NCI-H1417 (cell line): Measurements from ENCODE around the gene COX10.
"Not testable (repeated sequence)": the region's sequence is repeated elsewhere in the genome, so short reads cannot be mapped to it uniquely, and the experiment has no call there.

Source experiments
- DNase-seq, 3 experiments: peaks; one replicate each; lab custom pipeline; 2025; lab: John Stamatoyannopoulos, UW

COX10 gene

DNA sequence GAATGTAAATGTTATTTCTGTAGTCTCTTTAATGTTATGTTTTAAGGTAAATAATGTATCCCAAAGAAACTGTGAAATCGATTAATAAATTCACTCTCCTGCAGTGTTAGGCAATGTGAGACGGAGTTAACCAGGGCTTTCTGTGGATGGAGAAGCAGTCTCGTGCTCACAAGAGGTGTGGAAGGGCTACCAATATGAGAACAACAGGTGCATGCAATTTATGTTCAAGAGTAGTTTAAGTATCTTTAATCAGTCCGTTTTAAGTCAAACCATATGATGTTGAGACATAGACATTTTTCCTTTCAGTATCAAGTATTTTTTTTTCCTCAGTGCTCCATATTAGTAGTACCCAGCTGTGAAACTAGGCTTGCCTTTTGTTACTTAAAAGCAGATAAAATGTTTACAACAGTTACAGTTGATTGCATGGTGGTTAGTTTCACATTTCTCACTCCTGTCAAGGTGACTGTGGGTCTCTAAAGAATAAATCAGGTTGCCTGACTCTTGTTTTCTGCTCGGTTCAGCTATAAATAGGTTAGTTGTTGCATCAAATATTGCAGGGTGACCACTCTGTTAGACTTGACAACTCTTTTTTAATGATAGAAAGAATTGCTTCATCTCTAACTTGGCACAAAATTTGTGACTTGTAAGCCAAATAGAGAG is 54.4 kb downstream of the COX10 start:
- peak; percentile 29 to 70 (median 35) for DNase-seq

DNA sequence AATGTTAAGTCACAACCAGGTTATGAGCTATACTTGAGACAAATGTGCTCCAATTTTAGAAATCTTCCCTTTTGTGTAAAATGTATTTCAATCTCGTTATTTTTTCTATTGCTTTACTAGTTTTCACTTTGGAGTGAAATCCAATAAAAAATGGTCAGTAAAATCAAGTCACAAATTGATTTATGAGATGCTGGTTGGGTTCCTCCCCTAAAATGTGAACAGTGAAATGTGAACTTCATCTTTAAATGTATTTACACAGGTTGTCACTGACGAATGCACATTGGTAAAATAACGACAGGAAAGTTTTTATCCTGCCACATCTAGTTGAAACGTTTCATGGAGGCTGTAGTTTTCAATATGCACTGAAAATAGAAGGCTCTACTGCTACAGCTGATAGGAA is 55.5 kb downstream of the COX10 start:
- DNase-seq, result peak in 1 of 3 experiments; percentile 19

DNA sequence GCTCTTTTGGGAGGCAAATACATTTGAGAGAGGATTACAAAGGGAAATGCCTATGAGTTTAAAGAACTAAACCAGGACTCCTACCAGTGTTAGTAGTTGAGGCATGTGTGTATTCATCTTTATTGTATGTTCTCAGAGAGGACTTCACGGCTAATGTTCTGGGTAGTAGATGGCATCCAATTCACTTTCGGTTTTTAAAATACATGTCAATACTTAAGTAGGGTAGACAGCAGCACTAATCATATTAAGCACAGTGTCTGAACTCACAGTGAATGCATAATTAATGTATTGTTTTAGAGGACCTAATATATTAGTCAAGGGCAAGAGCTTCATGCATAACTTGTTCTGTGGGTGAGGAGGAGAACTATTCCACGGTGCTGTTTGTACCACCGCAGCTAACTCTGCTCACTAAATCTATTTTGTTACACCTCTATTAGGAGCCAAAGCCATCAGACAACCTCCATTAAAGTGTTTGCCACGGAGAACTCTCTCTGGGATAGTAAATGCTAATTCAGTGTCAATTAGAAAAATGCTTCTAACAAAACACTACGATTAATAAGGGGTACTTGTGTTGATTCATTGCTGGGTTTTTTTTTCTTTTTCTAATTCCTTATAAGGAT is 56.3 kb downstream of the COX10 start:
- peak in 1 of 3 experiments; percentile 17 for DNase-seq

DNA sequence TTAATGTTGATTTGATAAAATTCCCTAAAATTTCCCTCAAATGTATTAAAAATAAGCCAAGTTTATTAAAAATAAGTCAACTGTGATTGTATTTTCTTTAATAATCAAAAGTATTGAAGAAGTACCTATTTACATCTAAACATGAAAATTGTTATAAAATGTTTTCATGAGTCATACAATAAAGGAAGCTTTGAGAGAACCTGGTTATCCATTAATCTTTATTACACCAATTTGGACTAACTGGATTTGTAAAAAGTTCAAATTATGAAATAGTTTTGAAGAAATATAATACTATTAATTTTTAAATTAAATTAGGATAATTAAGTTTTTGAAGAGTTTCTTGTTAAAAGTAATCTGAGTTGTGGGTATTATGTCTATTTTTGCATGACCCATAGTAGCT is 63.8 kb downstream of the COX10 start:
- DNase-seq, result no peak

DNA sequence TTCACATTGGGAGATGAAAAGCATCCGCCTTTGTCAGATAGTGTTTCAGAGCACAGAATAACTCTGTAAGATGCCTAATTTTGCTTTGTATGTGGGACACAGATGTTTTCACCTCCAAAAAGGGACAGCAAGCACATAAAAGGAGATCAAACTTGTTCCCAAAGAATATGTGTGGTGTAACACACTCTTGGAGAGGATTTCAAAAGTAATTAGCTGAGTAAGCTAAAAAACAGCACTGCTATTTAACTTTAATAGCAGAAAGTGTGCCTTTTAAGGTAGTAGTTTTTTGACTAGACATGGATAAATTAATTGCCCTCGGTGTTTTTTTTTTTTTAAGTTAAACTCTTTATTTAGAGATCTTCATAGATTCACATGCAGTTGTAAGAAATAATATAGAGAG is 65.2 kb downstream of the COX10 start:
- DNase-seq, result no peak

DNA sequence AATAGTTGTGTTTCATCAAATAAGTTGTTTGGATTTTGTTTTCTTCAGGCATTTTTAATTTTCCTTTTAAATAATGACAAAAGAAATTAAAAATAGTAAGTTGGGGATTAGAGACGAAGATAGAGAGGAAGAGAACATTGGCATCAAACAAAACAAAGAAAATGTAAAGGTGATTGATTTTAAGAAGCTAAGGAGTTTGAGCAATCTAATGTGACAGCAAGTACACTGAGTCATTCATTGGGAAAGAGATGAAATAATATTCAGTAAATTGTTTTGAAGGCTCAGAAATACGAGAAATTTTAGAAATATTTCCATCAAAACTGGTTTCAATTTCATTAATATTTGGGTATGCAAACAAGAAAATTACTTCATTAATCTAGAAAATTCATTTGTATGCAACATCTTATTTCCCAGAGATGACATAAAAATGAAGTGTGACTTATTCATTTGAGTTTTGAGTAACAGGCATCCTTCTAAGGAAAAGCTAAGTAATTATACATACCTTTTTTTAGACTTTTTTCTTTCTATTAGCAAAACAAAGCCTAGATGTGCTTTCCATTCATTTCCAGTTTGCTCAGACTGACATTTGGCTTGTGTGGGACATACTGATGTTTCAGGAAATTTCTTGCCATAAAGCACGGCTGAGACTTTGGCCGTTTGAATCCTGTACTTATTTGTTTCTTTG is 66.7 kb downstream of the COX10 start:
- DNase-seq, result no peak

DNA sequence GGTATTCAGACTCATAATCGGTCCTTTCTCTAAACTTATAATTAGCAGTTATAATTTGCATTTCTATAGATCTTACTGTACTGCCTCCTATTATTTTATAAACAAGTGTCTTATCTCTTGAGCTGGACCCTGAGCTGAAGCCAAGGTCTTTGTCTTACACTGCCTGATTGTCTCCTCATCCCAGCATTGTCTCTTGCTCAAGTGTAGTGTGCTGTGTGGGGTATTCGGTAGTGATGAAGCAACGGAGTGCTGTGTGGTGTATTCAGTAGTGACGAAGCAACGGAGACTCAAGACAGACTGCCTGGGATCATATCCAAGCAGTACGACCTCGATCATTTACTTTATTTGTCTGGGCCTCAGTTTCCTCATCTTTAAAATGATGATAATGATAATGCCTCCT is 69.3 kb downstream of the COX10 start:
- no peak for DNase-seq

DNA sequence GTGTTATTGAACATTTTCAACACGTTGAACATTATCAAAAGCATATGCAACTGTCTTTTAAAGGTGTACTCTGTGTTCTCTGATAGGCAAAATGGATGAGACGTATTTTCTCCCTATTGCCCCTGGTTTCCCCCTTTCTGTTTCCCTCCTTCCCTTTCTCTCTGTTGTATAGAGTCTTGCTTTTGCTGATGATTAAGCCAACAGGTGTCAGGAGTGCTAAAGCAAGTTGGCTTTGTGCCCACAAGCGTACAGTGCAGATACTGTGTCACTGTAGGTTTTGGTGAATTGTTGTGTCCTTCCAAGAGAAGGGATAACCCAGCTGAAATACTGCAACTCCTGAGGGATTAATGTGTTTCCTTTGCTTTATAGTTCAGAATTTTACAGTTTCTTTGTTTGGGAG is 74.4 kb downstream of the COX10 start:
- peak in 2 of 3 experiments; percentile 7 to 73 for DNase-seq

DNA sequence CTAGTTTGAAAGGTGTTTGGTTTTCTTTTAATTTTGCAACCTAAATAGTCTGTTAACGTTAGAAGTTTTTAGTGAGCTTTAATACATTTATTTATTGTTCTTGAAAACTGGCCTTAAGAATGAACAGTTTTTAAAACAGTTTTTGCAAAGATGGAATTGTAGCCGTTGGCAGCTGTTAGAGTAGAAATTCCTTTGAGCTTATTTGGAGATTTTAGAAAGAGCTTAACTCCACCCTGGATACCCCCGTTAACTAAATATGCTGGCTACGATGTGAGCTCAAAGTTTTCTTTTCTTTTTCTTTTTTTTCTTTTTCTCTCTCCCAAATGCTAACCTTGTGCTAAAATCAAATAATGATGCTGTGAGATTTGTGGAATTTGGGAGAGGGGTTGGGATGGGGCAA is 75.2 kb downstream of the COX10 start:
- DNase-seq, result no peak

DNA sequence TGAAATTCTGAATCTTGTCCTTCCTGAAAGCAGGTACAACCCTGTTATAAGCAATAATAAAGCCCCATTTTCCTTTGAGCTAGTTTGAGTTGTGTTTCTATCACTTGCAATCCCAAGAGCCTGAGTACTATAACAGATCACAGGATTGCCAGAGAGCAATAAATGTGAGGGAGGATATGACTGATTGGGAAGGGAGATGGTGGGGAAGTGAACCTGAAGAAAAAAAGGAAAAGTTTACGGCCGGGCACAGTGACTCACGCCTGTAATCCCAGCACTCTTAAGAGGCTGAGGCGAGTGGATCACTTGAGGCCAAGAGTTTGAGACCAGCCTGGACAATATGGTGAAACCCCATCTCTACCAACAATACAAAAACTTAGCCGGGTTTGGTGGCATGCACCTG is 80.4 kb downstream of the COX10 start:
- DNase-seq, result no peak

DNA sequence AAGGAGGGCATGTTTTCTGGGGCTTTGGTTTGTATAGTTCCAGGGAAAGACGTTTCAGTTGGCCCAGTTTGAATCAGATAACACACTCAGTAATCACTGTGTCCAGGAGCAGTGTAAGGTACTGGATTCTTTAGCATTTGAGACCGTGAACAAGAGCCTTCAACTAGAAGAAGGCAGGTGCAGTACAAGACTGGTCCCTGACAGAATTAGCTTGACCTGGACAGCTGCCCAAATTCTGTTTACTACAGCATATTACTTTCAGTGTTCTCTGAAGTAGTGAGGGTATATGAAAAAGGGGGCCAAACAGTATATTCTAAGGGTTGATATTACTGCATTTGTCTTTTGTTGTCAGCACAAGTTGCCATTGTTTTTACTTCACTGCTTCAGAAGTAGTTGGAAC is 81.3 kb downstream of the COX10 start:
- peak in 1 of 3 experiments; percentile 7 for DNase-seq

DNA sequence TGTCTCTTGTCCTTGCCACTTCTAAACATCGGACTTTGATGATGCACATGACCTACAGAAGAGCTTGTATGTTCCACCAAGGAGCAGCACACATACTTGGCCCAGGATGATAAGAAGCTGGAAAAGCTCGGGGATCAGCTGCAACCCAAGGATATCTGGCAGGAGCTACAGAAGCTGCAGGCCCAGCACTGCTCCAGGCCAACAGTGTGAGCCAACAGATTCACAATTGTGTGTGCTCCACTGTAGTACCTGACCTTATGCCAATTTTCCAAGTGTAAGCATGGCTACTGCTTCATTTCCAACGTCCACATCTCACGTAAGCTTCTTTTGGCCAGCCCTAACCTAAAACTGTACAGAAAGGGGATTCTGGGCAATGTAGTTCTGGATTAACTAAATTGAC is 83.4 kb downstream of the COX10 start:
- no peak for DNase-seq

DNA sequence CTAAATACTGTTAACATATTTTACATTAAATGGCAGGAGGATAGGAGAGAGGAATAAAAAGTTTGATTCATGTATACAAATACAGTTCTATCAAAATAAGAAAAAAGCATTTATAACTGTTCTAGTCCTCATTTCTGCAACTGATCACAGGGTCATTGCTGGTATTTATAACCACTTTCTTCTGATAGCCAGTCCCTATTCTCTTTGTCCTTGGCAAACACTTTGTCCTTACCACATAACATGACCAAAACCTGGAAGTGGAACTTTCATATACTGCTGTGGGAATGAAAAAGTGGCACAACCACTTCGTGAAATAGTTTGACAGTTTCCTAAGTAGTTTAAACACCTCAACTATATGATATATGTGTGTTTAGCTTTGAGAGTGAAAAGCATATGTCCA is 84.1 kb downstream of the COX10 start:
- no peak for DNase-seq

DNA sequence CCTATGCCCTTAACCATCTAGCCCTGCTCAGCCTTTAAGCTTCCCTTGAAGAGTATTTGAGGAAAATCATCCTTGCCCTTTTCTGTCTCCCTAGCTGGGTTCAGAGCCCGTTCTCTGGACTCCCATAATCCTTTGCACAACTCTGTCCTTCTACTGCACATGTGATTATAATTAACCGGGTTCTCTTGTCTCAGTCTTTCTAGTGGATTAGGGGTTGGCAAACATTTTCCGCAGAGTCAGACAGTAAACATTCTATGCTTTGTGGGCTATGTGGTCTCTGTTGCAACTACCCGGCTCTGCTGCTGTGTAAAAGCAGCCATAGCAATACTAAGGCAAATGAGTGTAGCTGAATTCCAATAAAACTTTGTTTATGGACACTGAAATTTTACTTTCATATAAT is 87.4 kb downstream of the COX10 start:
- no peak for DNase-seq

DNA sequence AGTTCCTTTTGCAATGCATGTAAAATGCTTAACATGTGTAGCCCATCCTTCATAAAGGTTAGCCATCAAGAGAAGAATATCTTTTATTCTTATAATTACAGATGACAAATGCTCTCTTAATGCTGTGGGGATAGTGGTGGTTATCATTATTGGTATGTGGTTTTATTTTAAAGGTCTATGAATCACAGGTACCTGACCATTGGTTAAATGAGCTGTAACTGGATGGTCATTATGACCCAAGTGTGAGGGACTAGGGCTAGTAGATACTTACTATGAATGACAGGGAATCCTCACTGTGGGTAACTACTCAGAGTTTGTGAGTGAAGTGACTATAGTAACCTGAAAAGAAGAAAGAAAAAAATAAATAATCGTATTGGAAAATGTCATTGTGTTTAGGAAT is 88.5 kb downstream of the COX10 start:
- DNase-seq, result no peak

DNA sequence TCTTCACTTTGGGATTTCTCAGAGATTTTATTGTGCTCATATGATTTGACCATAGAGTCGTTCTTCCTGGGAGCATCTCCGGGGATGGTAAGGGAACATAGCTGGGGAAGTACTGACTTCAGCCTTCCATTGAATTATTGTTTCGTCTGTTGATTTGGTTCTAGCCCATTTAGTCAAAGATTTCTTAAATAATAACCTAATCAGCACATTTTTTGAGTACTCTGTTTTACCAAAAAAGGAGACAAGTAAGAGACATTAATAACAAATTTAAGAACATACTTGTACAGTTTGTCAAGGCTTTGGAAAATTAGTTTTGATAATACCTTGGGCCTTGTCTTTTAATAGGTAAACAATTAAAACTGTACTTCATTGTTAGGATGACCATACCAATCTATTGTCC is 89.4 kb downstream of the COX10 start:
- no peak for DNase-seq

DNA sequence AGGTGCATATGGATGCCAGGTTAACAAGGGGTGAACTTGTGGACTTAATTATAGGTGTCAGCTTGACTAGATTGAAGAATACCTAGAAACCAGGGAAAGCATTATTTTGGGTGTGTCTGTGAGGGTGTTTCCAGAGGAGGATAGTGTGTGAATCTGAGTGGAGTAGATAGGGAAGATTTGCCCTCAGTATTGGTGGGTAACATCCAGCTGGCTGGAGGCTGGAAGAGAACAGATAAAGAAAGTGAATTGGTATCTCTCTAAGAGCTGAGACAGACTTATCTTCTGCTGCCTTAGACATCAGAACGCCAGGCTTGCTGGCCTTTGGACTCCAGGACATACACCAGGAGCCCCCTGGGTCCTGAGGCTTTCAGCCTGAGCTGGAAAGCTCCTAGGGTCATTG is 92.1 kb downstream of the COX10 start:
- DNase-seq, result no peak

DNA sequence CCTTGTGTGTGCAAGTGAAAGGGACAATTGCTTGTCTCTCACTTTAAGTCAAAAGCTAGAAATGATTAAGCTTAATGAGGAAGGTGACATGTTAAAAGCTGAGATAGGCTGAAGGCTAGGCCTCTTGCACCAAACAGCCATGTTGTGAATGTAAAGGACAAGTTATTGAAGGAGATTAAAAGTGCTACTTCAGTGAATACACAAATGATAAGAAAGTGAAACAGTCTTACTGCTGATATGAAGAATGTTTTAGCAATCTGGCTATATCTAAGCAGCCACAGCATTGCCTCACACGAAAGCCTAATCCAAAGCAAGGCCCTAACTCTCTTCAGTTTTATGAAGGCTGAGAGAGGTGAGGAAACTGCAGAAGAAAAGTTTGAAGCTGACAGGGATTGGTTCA is 96.3 kb downstream of the COX10 start:
- DNase-seq, result no peak

DNA sequence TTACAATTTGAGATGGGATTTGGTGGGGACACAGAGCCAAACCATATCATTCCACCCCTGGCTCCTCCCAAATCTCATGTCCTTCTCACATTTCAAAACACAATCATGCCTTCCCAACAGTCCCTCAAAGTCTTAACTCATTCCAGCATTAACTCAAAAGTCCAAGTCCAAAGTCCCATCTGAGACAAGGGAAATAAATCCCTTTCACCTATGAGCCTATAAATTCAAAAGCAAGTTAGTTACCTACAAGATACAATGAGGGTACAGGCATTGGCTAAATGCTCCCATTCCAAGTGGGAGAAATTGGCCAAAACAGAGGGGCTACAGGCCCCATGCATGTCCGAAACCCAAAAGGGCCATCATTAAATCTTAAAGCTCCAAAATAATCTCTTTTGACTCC is 98.5 kb downstream of the COX10 start:
- not testable (repeated sequence) for DNase-seq

DNA sequence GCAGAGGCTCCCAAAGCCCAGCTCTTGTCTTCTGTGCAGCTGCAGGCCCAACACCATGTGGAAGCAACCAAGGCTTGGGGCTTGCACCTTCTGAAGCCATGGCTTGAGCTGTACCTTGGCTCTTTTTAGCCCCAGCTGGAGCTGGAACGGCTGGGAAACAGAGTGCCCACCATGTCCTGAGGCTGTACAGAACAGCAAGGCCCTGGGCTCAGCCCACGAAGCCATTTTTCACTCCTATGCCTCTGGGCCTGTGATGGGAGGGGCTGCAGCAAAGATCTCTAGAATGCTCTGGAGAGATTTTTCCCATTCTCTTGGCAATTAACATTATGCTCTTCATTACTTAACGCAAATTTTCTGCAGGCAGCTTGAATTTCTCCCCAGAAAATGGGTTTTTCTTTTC is 99.3 kb downstream of the COX10 start:
- DNase-seq, result no peak

DNA sequence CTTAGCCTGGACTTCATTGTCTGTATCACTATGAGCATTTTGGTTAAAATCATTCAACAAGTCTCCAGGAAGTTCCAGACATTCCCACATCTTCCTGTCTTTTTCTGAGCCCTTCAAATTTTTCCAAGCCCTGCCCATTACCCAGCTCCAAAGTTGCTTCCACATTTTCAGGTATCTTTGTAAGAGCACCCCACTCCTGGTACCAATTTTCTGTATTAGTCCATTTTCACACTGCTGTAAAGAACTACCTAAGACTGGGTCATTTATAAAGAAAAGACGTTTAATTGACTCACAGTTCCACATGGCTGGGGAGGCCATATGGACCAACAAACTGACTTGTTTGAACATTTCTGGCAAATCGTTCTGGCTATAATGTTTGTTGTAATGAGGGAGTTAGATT is 100.0 kb downstream of the COX10 start:
- no peak for DNase-seq

DNA sequence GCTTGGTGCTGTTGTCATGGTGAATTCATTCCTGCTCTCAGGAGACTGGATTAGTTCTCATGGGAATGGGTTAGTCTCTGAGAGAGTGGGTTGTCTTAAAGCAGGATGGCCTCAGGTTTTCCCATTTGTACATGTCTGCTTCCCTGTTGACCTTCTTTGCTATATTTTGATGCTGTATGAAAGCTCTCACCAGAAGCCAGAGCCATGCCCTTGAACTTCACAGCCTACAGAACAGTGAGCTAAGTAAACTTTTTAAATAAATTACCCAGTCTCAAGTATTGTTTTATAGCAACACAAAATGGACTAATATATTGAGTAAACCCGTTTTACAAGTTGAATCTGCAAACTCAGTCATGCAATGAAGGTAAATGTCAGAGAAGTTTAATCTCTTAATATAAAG is 100.6 kb downstream of the COX10 start:
- no peak for DNase-seq

DNA sequence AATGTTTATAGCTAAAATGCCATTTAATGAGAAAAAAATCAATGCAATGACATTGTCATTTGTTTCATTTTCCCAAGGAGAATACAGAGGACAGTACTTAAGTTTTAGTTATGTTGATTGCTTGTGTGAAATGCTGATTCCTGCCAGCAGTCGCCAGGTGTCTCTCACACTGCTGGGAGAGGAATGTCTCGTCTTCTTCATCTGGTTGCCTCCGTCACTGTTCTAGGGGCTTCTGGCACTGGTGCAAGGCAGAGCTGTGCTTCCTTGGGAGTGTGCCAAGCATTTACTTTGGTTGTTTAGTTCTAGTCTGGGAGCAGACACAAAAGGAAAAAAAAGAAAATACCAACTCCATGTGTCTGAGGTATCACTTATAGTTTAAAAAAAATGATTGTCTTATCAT is 107.7 kb downstream of the COX10 start:
- not testable (repeated sequence) for DNase-seq

DNA sequence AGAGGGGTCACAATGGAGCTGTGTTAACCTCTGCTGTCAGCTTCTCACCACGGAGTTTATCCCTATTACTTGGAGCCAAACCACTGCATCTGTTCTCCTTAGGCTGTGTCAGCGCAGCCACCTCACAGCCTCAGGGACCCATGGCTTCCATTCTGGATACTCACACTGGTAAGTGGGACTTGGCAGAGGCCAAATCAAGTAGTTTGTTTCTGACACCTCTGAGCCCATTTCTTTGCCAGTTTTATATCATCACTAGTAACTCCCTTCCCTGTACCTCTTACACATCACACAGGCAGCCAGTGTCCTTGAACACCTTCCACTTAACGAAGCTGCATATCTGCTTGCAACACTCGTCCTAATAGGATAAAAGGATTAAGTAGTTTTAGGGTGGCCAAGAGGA is 108.5 kb downstream of the COX10 start:
- DNase-seq, result not testable (repeated sequence)
